K562 (cell line): ENCODE results near the gene AP1G2. TPM values are rescaled to one million over a fixed set of nuclear protein-coding genes. Genes with fewer than 3 reads are reported as not detected.

Experiments
- CHD2 ChIP-seq: IDR thresholded peaks from 2 replicates; pipeline ENCODE4 v1.6.1; 2011; ENCODE audit warnings: low read depth, low read length
- EHMT2 ChIP-seq: fragments of 450-650 bp; IDR thresholded peaks from 2 replicates; pipeline ENCODE4 v1.6.1; 2018; ENCODE audit warnings: antibody characterized with exemption
- HDGF ChIP-seq: fragments of 450-650 bp; IDR thresholded peaks from 2 replicates; pipeline ENCODE4 v1.6.1; 2016
- MXI1 ChIP-seq: IDR thresholded peaks from 2 replicates; pipeline ENCODE4 v1.6.1; 2011; ENCODE audit warnings: low read depth, mild to moderate bottlenecking, improper control_type of control experiment, low read length
- NR2C2 ChIP-seq, 2 experiments: fragments of 200-800 bp in 1 of 2; sonication (Bioruptor generic) in 1 of 2; sonication (generic) in 1 of 2; formaldehyde crosslinking in 1 of 2; IDR thresholded peaks; 2 replicates each; pipeline versions ENCODE4 v1.6.1 to v1.8.0; 2016 to 2022; ENCODE audit warnings: mild to moderate bottlenecking in 1 of 2, missing compliant biosample characterization in 1 of 2, missing genetic modification characterization in 1 of 2, missing genetic modification reagents in 1 of 2
- PHF8 ChIP-seq: fragments of 200-600 bp; sonication (generic); IDR thresholded peaks from 2 replicates; pipeline ENCODE4 v1.6.1; 2012; ENCODE audit warnings: mixed run types, mild to moderate bottlenecking, inconsistent platforms, low read length, moderate library complexity, borderline replicate concordance
- SIX5 ChIP-seq, 2 experiments: IDR thresholded peaks; 2 replicates each; pipeline ENCODE4 v1.6.1; 2011; ENCODE audit warnings: low read length in 2 of 2, borderline replicate concordance in 1 of 2, low read depth in 1 of 2, mild to moderate bottlenecking in 1 of 2, moderate library complexity in 1 of 2; ENCODE audit not compliant: insufficient read depth in 1 of 2
- SMAD1 ChIP-seq: fragments of 150-350 bp; IDR thresholded peaks from 2 replicates; pipeline ENCODE4 v1.6.1; 2014; ENCODE audit warnings: low read length, low read depth; ENCODE audit not compliant: partially characterized antibody
- SRSF7 ChIP-seq: fragments of 200-400 bp; formaldehyde crosslinking; optimal IDR thresholded peaks from 2 replicates; pipeline ENCODE3; 2017; ENCODE audit warnings: mild to moderate bottlenecking, low read depth, low read length
- STAG1 ChIP-seq: sonication (generic); formaldehyde crosslinking; IDR thresholded peaks from 2 replicates; pipeline ENCODE4 v1.5.0; 2020; ENCODE audit warnings: missing genetic modification reagents, borderline replicate concordance
- TCFL5 ChIP-seq: fragments of 250-450 bp; sonication (Bioruptor Pico); conservative IDR thresholded peaks from 2 replicates; pipeline ENCODE4 v1.6.1; 2021; ENCODE audit warnings: mild to moderate bottlenecking, moderate library complexity, matching md5 sums
- TFAM ChIP-seq: fragments of 250-450 bp; sonication (Bioruptor Pico); conservative IDR thresholded peaks from 2 replicates; pipeline ENCODE4 v1.5.0; 2021; ENCODE audit warnings: mild to moderate bottlenecking, moderate library complexity
- ZNF12 ChIP-seq: sonication (generic); formaldehyde crosslinking; IDR thresholded peaks from 2 replicates; pipeline ENCODE4 v1.4.0; 2020; ENCODE audit warnings: mild to moderate bottlenecking, missing genetic modification reagents
- ZZZ3 ChIP-seq: fragments of 450-650 bp; IDR thresholded peaks from 2 replicates; pipeline ENCODE4 v1.6.1; 2016; ENCODE audit warnings: antibody characterized with exemption, mild to moderate bottlenecking, moderate library complexity
- polyA plus RNA-seq, 8 experiments: library from polyadenylated mRNA; depleted of rRNA in 4 of 8; stranded (reverse) in 5 of 8; unstranded in 3 of 8; fragments of >200 nt; fragmentation: Nextera tagmentation in 2 of 8; fragmentation: Illumina TruSeq in 1 of 8; extraction: Ambion mirVana in 2 of 8; extraction: Trizol in 1 of 8; gene quantifications; 2 replicates each; pipeline versions ENCODE4 v1.2.1 to v1.2.3, GENCODE V29; 2011 to 2014; ENCODE audit warnings: inconsistent platforms in 1 of 8, missing spikeins in 1 of 8
- total RNA-seq, 7 experiments: library from RNA; depleted of rRNA in 6 of 7; stranded (reverse); fragments of >200 nt in 6 of 7; fragmentation: Illumina TruSeq in 2 of 7; extraction: Trizol in 2 of 7; gene quantifications; 2 replicates each; pipeline versions ENCODE4 v1.2.1 to v1.2.3, GENCODE V29; 2011 to 2021; ENCODE audit warnings: low replicate concordance in 1 of 7
- TF ChIP-seq, protein P1 (sequence below): sonication (generic); formaldehyde crosslinking; IDR thresholded peaks from 2 replicates; pipeline ENCODE4 v1.8.0; 2022; ENCODE audit warnings: mild to moderate bottlenecking, missing genetic modification reagents
- TF ChIP-seq, protein P2 (sequence below): sonication (generic); formaldehyde crosslinking; IDR thresholded peaks from 2 replicates; pipeline ENCODE4 v1.9.0; 2022; ENCODE audit warnings: mild to moderate bottlenecking, missing genetic modification reagents
- TF ChIP-seq, protein P3 (sequence below): IDR thresholded peaks from 2 replicates; pipeline ENCODE4 v1.6.1; 2014; ENCODE audit warnings: antibody characterized with exemption
- TF ChIP-seq, protein P4 (sequence below): fragments of 450-650 bp; IDR thresholded peaks from 2 replicates; pipeline ENCODE4 v1.6.1; 2017; ENCODE audit warnings: antibody characterized with exemption, mild to moderate bottlenecking
- TF ChIP-seq, protein P5 (sequence below): fragments of 250-450 bp; sonication (Bioruptor Pico); IDR thresholded peaks from 2 replicates; pipeline ENCODE4 v1.4.0; 2020; ENCODE audit warnings: borderline replicate concordance

Gene AP1G2
- total and polyA plus RNA-seq, 9 of the 15 experiments (the other 6 are each of a cell fraction or from before 2014, with no cell fraction given), result 19.1 to 83.5 (median 33.3) TPM

DNA sequence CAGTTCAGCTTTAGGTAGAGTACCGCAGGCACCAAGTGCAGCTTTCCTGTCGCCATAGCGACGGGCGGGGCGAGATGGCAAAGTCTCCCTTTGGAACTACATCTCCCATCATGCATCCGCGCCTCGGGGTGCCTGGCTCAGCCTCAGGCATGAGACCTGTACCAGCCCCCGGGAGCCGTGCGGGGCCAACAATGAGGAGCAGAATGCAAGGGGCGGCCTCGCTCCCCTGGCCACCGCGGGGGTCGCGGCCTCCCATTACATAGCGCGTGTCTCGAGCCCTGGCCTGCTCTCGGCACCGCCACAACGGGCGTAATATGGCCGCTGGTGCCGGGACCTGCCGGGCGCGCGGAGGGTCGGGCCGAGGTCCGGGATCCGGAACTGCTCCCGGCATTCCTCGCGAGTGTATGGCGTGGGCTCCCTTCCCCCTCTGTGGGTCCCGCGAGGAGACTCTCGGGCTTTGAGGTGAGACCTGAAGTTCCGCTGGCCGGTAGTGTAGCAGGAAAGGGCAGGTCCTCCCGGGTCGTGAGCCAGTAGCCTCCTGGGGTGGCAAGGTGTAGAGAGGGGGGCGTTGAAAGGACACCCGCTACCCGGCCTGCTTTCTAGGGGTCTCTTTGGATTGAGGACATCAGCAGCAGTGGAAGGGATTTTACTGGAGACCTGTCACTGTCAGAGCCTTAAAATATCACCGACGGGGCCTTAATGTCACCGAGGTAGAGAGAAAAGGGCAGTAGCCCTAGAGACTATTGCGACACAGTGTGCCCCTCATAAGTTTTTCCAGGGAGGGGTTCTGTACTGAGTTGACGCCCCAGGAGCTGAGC is 11.5 kb downstream of the AP1G2 start, which contains the start of gene THTPA (continued):
- TF ChIP-seq SMAD1 (no peak), STAG1 (CRISPR knock-in tag) (no peak), PHF8 (peak; percentile 78; the same call in 1 of the 2 replicates), HDGF (no peak), CHD2 (peak; percentile 91), SRSF7 (no peak), SIX5 (IDR thresholded peaks at IDR 0.05; ENCODE audit: borderline replicate concordance in 1 of 2, insufficient read depth in 1 of 2, low read depth in 1 of 2, low read length in 2 of 2) (peak; percentile 35 to 55; a peak in 2 of 4 replicates), EHMT2 (no peak), TCFL5 (CRISPR knock-in tag) (no peak), NR2C2 (CRISPR knock-in tag; IDR thresholded peaks at IDR 0.05) (no peak), NR2C2 (tag; IDR thresholded peaks at IDR 0.05) (peak; percentile 89), MXI1 (peak; percentile 91), ZZZ3 (no peak), TFAM (CRISPR knock-in tag) (no peak), ZNF12 (CRISPR knock-in tag) (no peak)
- TF ChIP-seq, protein P1, sequence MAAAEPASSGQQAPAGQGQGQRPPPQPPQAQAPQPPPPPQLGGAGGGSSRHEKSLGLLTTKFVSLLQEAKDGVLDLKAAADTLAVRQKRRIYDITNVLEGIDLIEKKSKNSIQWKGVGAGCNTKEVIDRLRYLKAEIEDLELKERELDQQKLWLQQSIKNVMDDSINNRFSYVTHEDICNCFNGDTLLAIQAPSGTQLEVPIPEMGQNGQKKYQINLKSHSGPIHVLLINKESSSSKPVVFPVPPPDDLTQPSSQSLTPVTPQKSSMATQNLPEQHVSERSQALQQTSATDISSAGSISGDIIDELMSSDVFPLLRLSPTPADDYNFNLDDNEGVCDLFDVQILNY, result no peak
- TF ChIP-seq, protein P2, sequence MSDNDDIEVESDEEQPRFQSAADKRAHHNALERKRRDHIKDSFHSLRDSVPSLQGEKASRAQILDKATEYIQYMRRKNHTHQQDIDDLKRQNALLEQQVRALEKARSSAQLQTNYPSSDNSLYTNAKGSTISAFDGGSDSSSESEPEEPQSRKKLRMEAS (CRISPR knock-in tag), result 0 out of 2 replicates have a peak, but pooled peaks have one; percentile 36
- TF ChIP-seq, protein P3, sequence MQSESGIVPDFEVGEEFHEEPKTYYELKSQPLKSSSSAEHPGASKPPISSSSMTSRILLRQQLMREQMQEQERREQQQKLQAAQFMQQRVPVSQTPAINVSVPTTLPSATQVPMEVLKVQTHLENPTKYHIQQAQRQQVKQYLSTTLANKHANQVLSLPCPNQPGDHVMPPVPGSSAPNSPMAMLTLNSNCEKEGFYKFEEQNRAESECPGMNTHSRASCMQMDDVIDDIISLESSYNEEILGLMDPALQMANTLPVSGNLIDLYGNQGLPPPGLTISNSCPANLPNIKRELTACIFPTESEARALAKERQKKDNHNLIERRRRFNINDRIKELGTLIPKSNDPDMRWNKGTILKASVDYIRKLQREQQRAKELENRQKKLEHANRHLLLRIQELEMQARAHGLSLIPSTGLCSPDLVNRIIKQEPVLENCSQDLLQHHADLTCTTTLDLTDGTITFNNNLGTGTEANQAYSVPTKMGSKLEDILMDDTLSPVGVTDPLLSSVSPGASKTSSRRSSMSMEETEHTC, result no peak
- TF ChIP-seq, protein P4, sequence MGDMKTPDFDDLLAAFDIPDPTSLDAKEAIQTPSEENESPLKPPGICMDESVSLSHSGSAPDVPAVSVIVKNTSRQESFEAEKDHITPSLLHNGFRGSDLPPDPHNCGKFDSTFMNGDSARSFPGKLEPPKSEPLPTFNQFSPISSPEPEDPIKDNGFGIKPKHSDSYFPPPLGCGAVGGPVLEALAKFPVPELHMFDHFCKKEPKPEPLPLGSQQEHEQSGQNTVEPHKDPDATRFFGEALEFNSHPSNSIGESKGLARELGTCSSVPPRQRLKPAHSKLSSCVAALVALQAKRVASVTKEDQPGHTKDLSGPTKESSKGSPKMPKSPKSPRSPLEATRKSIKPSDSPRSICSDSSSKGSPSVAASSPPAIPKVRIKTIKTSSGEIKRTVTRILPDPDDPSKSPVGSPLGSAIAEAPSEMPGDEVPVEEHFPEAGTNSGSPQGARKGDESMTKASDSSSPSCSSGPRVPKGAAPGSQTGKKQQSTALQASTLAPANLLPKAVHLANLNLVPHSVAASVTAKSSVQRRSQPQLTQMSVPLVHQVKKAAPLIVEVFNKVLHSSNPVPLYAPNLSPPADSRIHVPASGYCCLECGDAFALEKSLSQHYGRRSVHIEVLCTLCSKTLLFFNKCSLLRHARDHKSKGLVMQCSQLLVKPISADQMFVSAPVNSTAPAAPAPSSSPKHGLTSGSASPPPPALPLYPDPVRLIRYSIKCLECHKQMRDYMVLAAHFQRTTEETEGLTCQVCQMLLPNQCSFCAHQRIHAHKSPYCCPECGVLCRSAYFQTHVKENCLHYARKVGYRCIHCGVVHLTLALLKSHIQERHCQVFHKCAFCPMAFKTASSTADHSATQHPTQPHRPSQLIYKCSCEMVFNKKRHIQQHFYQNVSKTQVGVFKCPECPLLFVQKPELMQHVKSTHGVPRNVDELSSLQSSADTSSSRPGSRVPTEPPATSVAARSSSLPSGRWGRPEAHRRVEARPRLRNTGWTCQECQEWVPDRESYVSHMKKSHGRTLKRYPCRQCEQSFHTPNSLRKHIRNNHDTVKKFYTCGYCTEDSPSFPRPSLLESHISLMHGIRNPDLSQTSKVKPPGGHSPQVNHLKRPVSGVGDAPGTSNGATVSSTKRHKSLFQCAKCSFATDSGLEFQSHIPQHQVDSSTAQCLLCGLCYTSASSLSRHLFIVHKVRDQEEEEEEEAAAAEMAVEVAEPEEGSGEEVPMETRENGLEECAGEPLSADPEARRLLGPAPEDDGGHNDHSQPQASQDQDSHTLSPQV, result no peak
- TF ChIP-seq, protein P5, sequence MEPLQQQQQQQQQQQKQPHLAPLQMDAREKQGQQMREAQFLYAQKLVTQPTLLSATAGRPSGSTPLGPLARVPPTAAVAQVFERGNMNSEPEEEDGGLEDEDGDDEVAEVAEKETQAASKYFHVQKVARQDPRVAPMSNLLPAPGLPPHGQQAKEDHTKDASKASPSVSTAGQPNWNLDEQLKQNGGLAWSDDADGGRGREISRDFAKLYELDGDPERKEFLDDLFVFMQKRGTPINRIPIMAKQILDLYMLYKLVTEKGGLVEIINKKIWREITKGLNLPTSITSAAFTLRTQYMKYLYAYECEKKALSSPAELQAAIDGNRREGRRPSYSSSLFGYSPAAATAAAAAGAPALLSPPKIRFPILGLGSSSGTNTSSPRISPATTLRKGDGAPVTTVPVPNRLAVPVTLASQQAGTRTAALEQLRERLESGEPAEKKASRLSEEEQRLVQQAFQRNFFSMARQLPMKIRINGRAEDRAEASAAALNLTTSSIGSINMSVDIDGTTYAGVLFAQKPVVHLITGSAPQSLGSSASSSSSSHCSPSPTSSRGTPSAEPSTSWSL (CRISPR knock-in tag), result no peak
